GM18868 (cell line): ENCODE measurements around the gene SAP30L.

Source experiments
- ATAC-seq: cut with Tn5 transposase; IDR thresholded peaks from one replicate; pipeline ENCODE4 v1.9.1; 2021; ENCODE audit warnings: mild to moderate bottlenecking, moderate library complexity; ENCODE audit not compliant: unreplicated experiment

Gene SAP30L

DNA sequence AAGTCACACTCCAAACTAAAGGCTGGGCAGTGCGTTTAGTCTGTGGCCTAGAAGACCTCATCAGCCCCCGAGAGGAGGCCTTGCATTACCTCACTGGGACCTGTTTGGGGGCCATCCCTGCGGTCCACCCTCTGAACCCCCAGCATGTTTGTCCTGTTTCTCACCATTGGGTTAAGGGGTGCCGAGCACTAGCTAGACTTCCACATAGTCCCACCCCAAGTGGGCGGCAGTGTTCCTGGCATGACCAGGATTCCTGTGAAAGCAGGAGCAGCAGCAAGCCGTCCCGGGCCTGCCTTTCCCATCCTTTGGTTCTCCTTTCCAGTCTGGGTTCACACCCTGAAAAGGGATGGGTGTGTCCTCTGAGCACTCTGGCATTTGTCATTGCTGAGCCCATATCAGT lies 26.6 kb upstream of the SAP30L start:
- ATAC-seq = no peak

DNA sequence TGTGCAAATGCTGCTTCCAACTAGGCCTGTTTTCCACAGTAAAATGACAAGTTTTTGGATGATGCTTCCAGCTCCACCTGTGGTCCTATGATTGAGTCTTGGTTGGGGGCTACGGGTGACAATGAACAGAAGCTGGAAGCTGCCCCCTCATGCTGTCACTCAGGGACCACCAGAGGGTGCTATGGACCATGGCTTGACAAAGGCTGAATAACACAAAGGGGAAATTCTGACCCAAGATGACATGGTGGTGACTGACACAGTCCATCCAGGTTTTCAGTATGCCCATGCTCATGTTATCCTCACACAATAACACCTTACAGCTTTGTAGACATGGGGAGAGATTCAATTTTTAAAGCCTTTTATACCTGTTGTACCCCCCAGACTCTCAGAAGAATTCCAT lies 23.9 kb upstream of the SAP30L start:
- ATAC-seq = no peak

GRCh38 chr5:154422298-154422697 lies 23.5 kb upstream of the SAP30L start:
- no peak for ATAC-seq

- no peak for ATAC-seq
Observed at GRCh38 chr5:154428208-154428607, 17.6 kb upstream of the SAP30L start.

- ATAC-seq = no peak
Observed at GRCh38 chr5:154429341-154429740, 16.5 kb upstream of the SAP30L start.

DNA sequence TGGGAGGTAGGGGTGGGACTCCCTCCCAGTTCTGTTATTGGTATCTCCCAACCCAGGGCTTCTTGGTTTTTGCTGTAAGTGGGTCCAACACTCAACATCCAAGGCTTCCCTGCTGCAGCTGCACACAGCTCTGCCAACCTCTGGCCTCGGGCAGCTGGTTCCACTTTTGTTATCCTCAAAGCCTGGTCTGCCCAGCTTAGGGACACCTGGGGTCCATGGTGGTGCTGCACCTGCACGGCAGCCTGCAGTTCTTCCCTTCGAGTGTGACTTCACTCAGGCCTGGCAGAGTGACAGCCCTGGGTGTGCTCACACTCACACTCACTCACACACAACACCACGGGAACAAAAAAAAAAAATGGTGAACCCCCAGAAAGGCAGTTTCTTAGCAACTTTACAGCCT lies 15.3 kb upstream of the SAP30L start:
- no peak for ATAC-seq

DNA sequence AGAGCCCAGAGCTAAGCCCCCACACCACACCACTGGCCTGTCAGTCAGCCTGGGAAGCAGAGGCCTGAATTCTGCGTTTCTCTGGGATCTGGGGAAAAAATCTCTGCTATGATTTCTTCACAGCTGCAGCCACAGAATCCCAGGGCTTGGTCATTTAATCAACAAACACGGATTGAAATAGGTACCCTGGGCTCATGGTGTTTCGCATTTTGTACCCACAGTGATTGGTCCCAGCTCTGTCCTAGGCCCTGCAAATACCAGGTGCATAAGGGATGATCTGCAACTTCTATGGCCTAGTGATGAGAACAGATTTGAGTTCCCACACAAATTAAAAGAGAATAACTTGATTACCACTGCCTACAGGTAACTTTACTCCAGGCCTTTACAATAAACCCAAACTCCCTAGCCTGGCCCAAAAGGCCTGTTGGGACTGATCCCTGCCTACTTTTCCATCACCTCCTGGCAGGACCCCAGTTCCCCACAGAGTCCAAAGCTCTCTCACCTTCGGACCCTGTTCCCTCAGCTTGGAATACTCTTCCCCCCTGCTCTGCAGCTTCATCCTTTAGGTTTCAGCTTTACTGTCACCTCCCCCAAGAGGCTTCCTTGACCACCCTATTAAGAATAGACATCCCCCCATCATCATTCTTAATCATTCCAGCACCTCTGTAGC lies 14.7 kb upstream of the SAP30L start:
- no peak for ATAC-seq

DNA sequence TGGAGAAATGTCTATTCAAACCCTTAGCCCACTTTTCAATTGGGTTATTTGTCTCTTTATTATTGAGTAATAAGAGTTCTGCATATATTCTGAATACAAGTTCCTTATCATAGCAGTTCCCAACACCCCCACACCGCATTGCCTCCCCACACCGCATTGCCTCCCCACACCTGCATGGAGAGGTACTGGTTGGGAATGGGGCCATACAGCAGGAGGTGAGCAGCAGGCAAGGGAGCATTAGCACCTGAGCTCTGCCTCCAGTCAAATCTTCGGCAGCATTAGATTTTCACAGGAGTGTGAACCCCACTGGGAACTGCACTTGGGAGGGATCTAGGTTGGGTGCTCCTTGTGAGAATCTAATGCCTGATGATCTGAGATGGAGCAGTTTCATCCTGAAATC lies 10.6 kb upstream of the SAP30L start:
- ATAC-seq = no peak

- ATAC-seq = no peak
Observed at GRCh38 chr5:154437281-154437965, 8.4 kb upstream of the SAP30L start.

GRCh38 chr5:154440540-154440939 lies 5.3 kb upstream of the SAP30L start:
- ATAC-seq = no peak

DNA sequence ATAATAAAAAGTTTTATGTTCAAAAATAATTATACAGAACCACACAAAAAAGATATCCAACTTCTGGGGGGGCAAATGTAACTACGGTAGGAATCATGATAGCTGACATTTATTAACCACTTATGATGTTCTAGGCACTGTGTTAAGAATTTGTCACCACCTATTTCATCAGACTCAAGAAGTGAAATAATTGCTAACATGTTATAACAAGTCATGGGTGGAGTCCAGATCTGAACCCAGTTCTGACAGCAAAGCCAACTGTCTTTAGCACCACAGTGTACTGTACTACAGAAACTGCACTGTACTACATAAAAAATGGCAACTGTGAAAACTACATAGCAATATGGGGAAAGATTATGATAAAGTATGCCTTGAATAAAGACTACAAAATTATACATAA lies 3.0 kb upstream of the SAP30L start:
- no peak for ATAC-seq

DNA sequence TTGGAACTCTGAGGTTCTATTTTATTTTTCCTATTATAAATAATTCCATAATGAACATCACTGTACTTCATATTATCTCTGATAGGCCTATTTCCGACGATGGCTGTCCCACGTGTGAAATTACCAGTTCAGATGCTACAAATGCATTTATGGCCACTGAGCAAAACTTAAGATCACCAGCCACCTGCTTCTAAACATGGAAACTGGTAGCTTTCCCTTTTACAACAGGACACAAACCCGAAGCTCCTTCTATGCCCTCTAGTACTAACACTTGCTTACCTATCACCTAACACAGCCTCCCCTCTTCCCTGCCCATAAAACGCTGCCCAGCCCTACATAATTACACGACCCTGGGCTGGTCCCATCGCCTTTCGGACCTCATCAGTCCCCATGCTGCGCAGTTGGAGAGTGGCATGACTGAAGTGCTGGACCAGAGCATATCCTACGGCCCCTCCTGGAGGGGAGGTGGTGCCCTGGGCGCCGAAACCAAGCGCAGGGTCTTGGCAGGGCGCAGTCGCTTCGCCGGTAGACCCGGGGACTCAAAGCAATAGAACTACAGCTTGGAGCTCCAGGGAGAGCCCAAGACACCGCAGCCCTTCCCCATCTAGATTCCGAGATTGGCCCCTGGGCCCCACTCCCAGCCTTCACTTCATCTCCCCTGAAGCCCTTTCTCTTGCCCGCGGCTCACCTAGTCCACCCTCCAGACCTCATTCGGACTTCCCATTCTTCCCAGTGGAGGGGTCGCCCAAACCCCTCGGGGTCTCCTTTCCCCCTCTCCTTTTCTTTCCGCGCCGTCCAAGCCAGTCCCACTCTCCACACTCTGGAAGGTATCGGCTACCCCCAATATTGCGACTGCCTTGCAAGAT lies 1.0 kb upstream of the SAP30L start:
- no peak for ATAC-seq

GRCh38 chr5:154446195-154447088 lies 645 bp downstream of the SAP30L start:
- ATAC-seq = peak; percentile 2

DNA sequence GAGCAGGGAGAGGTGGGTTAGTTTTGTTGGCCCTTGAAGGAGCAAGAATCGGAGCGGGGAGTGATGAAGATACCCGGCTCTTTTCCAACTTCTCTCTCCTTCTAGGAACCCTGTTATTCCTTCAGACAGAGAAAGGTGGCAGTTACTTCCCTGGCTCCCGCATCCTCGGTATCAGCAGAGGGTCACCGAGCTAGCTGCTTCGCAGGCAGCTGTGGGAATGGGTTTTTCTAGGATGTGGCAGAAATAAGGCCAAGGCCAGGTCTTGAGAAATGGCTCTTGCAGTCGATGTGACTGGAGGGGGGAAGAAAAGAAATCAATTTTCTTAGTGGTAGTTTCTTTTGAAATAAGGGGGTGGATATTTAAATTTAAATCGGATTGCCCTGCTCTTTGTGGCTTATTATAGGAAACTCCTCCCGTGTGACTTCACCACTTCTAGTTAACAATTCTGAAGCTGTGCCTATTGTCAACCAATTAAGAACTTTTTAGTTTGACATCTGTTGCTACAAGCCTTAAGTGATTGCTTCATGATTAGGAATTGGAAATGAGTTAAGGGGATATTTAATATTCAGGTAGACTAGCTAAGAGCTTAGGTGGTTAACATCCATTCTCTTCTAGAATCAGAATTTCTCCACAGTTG lies 1.4 kb downstream of the SAP30L start:
- no peak for ATAC-seq

- ATAC-seq = no peak
Observed at GRCh38 chr5:154449786-154450185, 4.0 kb downstream of the SAP30L start.

DNA sequence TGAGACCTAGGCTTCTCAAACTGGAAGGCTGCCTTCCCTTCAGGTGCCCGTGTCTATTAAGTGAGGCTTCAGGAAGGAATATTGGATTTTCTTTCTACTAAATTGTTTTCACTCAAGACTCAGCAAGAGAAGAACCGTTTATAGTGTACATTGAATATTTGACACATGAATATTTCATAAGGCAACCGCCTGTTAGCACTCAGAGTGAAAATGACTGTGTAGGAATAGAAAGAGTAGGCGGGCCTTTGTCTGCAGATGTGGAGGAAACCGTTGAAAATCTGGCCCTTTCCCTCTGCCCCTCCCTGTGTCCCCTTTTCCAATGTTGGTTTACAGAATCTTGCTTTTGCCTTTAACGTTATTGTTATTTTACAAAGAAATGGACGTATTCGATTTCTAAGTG lies 6.2 kb downstream of the SAP30L start:
- ATAC-seq = no peak

DNA sequence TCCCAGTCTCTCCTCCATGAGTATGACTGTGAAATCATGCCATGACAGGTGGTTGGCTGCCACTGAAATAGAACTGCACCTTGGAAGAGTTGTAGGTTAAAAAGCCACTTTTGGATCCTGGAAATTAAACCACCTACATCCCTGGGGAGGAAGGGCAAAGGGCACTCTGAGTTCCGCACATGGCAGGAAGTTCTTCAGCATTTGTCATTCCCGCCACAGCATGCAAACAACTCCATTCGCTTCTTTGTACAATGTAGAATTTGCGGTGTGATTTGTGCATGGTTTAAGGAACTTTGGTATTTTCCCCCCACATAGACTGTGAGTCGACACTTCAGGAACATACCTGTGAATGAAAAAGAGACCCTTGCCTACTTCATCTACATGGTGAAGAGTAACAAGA lies 9.8 kb downstream of the SAP30L start:
- ATAC-seq = no peak

DNA sequence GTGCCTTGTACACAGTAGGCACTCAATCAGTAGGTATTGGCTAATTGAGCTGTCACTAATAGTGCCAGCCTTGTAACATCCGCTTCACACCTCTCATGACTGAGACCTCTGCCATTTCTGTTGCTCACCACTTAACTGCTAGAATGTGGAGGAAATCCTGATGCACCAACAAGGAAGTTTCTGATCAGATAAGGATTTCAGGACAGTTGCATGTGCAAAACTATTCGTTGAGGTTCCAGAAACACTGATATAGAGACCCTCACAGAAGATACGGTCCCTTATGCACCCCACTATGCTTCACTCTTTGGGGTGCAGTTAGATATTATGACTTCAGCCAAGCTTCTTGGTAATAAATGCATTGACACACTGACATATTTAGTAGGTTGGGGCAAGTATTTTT lies 10.7 kb downstream of the SAP30L start:
- ATAC-seq = no peak

GRCh38 chr5:154459015-154459414 lies 13.2 kb downstream of the SAP30L start:
- ATAC-seq = no peak

DNA sequence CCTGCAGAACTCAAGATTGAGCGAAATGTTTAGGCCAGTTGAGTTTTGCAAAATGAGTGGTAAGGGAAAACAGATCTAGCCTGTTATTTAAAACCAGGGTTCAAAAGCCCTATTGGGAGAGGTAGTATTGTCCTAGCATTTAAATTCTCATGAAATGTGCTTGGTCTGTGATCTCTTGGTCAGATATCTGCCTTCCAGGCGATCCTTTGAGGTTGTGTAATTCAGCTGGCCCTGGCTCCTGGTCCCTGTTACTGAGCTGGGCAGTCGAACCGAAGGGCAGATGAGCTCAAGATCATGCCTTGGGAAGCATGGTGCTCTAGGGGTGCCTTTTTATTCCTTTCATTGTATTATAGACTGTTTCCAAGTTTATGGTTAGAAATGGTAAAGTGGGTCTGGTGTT lies 14.4 kb downstream of the SAP30L start:
- ATAC-seq = no peak
